GM12892 (cell line): Measurements from ENCODE around the gene LRRC8C.

ENCODE experiments used
- POLR2A ChIP-seq: IDR thresholded peaks from 2 replicates; pipeline ENCODE4 v1.6.1; 2011; ENCODE audit warnings: low read depth, low read length, control low read depth
- POLR2AphosphoS5 ChIP-seq: IDR thresholded peaks from 2 replicates; pipeline ENCODE4 v1.6.1; 2011; ENCODE audit warnings: low read depth, low read length, control low read depth
- TAF1 ChIP-seq: IDR thresholded peaks from 2 replicates; pipeline ENCODE4 v1.6.1; 2011; ENCODE audit warnings: low read depth, mild to moderate bottlenecking, control low read depth, low read length, borderline replicate concordance

DNA sequence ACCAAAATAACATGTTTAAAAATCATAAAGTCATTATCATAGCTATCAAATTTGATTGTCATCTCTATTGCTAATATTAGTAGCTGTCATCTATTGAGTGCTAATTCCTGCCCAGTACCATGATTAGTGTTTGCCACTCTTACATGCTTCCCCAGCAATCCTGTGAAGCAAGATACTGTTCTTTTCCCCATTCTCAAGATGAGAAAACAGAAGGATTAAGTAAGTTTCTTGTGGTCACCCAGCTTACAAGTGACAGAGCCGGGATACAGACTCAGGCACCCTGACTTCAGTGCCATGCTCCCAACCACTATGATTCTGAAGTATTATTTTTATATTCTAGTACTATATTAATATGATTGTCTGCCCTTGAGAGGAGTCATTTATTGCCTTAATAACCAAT is 36.5 kb downstream of the LRRC8C start:
- no peak for TF ChIP-seq TAF1
- no peak for TF ChIP-seq POLR2A
- TF ChIP-seq POLR2AphosphoS5 = no peak
